ENCODE measurements around the gene APOC3.

APOC3 gene

GRCh38 chr11:116851626-116852025 lies 21.9 kb downstream of the APOC3 start:
- DNase-seq (ENCODE audit: low spot score) = no peak

GRCh38 chr11:116852261-116853031 lies 22.7 kb downstream of the APOC3 start:
- DNase-seq (ENCODE audit: low spot score) = no peak

DNA sequence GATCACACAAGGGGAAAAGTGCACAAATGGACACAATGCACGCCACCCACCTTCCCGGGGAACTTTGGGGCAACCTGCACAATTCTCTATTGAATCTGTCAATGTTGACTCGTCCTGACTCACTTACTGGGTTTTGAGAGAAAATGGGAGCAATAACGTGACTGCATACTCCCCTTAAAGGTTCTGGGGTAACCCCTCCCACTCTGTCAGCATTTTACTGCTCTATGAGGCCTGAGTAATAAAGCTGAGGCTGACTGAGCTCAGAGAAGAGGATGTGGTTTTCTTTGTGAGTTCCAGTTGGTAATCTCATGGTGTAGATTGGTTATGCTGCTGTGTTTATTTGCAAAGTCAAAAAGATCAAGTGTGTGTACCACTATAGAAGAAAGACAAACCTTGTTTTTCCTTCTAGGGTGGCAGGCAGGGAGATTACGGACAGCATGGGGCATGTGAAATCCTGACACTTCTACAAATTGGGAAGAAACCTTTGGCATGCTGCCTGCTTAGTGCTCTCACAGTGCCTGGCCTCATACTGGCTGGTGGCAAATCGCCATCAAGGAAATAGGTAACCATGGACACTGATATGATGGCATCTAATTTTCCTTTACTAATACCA lies 23.9 kb downstream of the APOC3 start:
- DNase-seq (ENCODE audit: low spot score) = no peak

DNA sequence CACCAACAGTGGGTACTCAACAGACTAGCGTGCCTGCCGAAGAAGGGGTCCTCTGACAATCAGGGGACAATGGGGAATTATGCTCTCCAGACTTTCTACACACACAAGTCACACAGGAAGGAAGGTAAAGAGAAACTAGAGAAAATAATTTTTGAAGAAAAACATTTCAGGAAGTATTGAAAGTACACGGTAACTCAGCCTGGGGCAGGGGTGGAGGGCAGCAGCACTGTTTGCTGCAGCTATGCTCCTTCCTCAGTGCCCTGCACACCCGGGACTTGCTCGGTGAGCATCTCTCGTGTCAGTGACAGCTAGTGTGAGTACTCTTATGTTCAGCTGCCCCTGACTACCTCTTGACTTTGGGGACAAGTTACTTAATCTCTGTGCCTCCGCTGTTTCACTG lies 25.7 kb downstream of the APOC3 start:
- no peak for DNase-seq (ENCODE audit: low spot score)

DNA sequence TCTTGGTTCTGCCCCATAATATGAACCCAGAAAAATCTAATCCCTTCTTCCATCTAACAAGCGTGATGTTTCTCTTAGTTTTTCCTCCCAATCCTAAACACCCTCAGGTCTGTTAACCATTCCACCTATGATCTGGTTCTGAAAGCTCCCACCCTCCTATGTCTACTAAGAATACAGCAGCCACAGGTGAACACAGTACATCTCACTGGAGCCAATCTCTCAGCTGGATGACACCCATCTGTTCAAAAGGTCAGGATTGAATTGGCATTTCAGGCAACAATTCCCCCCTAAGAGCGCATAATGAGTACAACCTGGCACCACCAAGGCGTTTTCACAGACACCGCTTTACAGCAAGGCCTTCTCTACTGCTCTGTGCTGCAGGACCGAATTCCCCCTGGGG lies 26.7 kb downstream of the APOC3 start:
- no peak for DNase-seq (ENCODE audit: low spot score)

DNA sequence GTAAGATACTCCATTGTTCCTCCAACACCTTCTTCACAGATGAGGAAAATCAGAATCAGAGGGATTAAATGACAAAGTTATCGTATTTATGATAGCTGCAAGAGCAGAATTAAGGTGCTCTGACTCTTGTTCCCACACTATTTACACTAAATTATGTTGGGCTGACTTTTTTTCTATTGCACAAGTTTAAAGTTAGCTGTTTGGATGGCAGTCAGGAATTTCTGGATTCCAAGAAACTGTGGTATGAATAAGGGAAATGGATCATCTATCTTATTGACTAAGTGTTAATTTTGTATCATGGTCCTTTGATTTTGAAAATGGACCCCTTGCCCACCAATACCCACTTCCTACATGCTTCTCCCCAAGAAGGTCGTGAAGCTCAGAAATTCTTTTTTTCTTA lies 27.6 kb downstream of the APOC3 start:
- no peak for DNase-seq (ENCODE audit: low spot score)

GRCh38 chr11:116857936-116858335 lies 28.2 kb downstream of the APOC3 start:
- no peak for DNase-seq (ENCODE audit: low spot score)

DNA sequence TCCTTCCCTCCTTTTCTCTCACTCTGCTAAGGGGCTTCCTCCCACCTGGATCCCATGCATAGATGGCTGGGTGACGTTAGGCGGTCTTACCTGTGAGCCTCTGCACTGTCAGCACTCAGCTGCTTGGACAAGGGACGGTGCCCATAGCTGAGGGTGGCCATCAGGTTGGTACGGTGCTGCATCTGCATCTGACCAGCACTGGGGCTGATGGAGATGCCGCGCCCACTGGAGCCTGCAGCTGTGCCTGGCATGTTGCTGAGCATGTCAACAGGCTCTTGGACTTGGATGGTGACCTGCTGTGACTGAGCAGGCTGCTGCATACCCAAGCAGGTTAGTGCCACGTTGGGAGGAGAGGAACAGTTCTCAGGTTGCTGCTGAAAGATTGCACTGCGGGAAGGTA lies 29.5 kb downstream of the APOC3 start:
- DNase-seq (ENCODE audit: low spot score) = no peak

- DNase-seq (ENCODE audit: low spot score) = no peak
Measured at GRCh38 chr11:116860303-116860702, 30.6 kb downstream of the APOC3 start.

- DNase-seq (ENCODE audit: low spot score) = no peak
Measured at GRCh38 chr11:116861539-116861938, 31.8 kb downstream of the APOC3 start.

DNA sequence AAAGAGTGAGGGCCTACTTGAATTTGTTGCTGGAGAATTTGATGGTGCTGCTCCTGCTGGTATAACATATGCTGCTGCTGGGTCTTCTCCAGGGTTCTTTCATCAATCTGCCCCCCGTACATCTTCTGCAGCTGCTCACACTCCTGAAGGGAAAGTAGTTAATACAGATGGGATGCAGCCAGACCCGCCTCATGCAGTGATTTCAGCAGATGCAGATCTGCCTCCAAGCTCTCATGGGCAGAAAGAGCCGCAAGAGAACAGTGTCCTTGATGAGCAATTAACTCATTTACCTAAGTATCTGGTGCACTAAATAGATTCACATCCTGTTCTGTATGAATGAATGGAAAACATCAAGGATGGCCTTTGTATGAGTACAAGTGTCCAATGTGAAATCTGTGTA lies 32.5 kb downstream of the APOC3 start:
- DNase-seq (ENCODE audit: low spot score) = no peak

DNA sequence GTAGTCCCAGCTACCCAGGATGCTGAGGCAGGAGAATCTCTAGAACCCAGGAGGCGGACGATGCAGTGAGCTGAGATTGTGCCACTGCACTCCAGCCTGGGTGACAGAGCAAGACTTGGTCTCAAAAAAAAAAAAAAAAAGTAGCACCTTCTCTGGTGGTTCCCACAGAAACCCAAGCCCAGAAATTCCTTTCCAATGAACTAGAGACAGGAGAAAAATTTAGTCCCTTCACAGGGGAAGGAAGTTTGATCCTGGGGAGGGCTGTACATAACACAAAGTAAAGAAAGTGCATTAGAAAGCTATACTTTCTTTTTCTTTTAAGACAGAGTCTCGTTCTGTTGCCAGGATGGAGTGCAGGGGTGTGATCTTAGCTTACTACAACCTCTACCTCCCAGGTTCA lies 33.2 kb downstream of the APOC3 start:
- DNase-seq (ENCODE audit: low spot score) = no peak

GRCh38 chr11:116864531-116864930 lies 34.8 kb downstream of the APOC3 start:
- no peak for DNase-seq (ENCODE audit: low spot score)

GRCh38 chr11:116865696-116866095 lies 36.0 kb downstream of the APOC3 start:
- DNase-seq (ENCODE audit: low spot score) = no peak

- DNase-seq (ENCODE audit: low spot score) = no peak
Measured at GRCh38 chr11:116866804-116867455, 37.2 kb downstream of the APOC3 start.

GRCh38 chr11:116867619-116868018 lies 37.9 kb downstream of the APOC3 start:
- DNase-seq (ENCODE audit: low spot score) = no peak

GRCh38 chr11:116868066-116868465 lies 38.4 kb downstream of the APOC3 start:
- no peak for DNase-seq (ENCODE audit: low spot score)

- peak; percentile 72 for DNase-seq (ENCODE audit: low spot score)
Measured at GRCh38 chr11:116869610-116870009, 39.9 kb downstream of the APOC3 start.

DNA sequence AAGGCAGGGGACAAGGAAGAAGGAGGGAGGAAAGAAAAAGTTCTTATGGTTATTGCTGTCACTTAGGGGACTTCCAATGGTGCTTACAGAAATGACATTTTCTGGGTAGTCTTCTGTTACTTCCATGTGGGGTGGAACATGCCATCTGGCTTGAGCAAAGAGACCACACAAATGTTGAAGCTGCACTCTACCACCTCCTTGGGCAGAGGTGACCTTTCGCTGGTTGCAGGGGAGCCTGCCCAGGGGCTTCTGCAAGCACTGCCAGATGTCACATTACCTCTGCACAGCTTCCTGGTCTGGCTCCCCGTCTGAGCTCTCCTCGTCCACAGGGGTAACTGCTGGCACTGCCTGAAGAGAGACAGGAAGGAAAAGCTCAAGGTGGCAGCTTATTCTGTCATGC lies 40.3 kb downstream of the APOC3 start:
- no peak for DNase-seq (ENCODE audit: low spot score)

GRCh38 chr11:116871248-116871647 lies 41.5 kb downstream of the APOC3 start:
- no peak for DNase-seq (ENCODE audit: low spot score)

DNA sequence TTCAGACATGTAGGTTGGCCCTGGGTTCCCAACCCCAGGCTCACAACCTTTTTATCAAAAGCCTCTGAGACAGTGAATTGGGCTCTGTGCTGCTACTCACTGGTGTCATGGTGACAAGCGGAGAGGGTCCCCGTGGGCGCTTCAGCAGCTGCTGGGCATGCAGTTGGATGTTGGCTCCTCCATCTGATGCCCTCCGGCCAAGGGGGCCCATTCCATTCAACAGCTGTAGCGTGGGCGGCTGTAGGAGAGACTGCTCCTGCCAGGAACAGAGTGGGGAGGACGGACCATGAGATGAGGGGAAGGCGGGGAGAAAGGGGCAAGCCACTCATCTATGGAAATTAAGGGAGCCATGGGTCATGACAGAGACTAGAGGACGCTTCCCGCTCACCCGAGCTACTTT lies 43.7 kb downstream of the APOC3 start:
- DNase-seq (ENCODE audit: low spot score) = no peak

- no peak for DNase-seq (ENCODE audit: low spot score)
Measured at GRCh38 chr11:116874251-116874650, 44.5 kb downstream of the APOC3 start.

DNA sequence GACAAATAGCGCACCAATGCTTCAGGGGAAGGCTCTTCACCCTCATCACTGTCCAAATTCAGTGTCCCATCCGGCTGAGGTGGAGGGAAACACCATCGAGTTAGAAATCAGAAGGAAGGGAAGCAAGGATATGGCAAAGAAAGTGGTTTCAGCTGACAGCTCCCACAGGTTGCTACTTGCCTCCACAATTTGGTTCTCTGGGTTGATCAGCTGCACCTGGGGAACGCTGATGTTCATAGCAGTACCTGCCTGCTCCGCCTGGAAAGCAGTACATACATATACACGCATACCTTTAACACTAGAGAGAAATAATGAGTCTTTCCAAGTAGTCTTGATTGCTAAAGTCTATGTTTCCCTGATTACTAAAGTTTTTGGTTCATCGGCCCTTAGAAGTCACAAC lies 45.5 kb downstream of the APOC3 start:
- no peak for DNase-seq (ENCODE audit: low spot score)
